Neural progenitor cell (in vitro differentiated cells): ENCODE data around the gene MYL12A.

Experiments
- CTCF ChIP-seq: fragments of 200-600 bp; sonication (generic); IDR thresholded peaks from 2 replicates; pipeline ENCODE4 v1.5.1; 2017; ENCODE audit warnings: antibody characterized with exemption, mild to moderate bottlenecking
- EZH2phosphoT487 ChIP-seq: fragments of 200-600 bp; sonication (generic); IDR thresholded peaks from 2 replicates; pipeline ENCODE4 v1.6.1; 2017; ENCODE audit warnings: antibody characterized with exemption

- TF ChIP-seq EZH2phosphoT487 (no peak), CTCF (no peak)
Measured at GRCh38 chr18:3216987-3217386, 30.6 kb upstream of the MYL12A start.
